ENCODE data around the gene TMEM139. TPM values are rescaled to one million over a fixed set of nuclear protein-coding genes. Genes with fewer than 3 reads are reported as not detected.

The TMEM139 gene
- total RNA-seq, 1 experiment from 2014 or later: 1.5 TPM

GRCh38 chr7:143290293-143290692, 5.5 kb downstream of the TMEM139 start:
- peak overlapping the region; percentile 98; the same call in 1 of the 2 replicates for H3K4me3 Mint-ChIP-seq
- no peak overlapping the region for H3K27ac Mint-ChIP-seq
- TF ChIP-seq OVOL2 (CRISPR knock-in tag; IDR thresholded peaks at IDR 0.05; ENCODE audit: borderline replicate concordance) (no peak), CREM (CRISPR knock-in tag; IDR thresholded peaks at IDR 0.05) (no peak), GABPB1 (CRISPR knock-in tag; IDR thresholded peaks at IDR 0.05) (no peak), TEAD1 (CRISPR knock-in tag; IDR thresholded peaks at IDR 0.05) (no peak), PREB (CRISPR knock-in tag; IDR thresholded peaks at IDR 0.05; ENCODE audit: borderline replicate concordance) (no peak), ATF2 (CRISPR knock-in tag; IDR thresholded peaks at IDR 0.05; ENCODE audit: borderline replicate concordance, low read depth) (no peak), AR (CRISPR knock-in tag; IDR thresholded peaks at IDR 0.05) (no peak), KAT7 (CRISPR knock-in tag; IDR thresholded peaks at IDR 0.05; ENCODE audit: borderline replicate concordance) (no peak), FOXP4 (CRISPR knock-in tag; IDR thresholded peaks at IDR 0.05) (no peak), SP1 (CRISPR knock-in tag; conservative IDR thresholded peaks at IDR 0.05) (no peak)
- H3K36me3 Mint-ChIP-seq: peaks cover 56% of the 10 kb centered on the region
- peaks cover 29% of the 10 kb centered on the region for H3K27me3 Mint-ChIP-seq (ENCODE audit: low read depth)
- ChIA-PET POLR2A (interaction anchor here (0.6 kb wide), 1 partner anchor 27 kb away, joined by 4 read pairs; the partner anchor contains the start of gene GSTK1), CTCF (interaction anchor here (0.6 kb wide), 1 partner anchor 576 kb away, joined by 6 read pairs; no protein-coding TSS in a partner anchor)
- H3K9me3 Mint-ChIP-seq: peaks cover 14% of the 10 kb centered on the region
- ATAC-seq (no peak), DNase-seq (ENCODE audit: low spot score) (no peak)
- peaks cover 22% of the 10 kb centered on the region for H3K4me1 Mint-ChIP-seq

- Mint-ChIP-seq H3K36me3 (peaks cover 65% of the 10 kb centered on the region), H3K9me3 (peaks cover under 1% of the 10 kb centered on the region; the same call in 1 of the 2 replicates), H3K27me3 (ENCODE audit: low read depth) (peaks cover 4% of the 10 kb centered on the region), H3K4me1 (peaks cover 16% of the 10 kb centered on the region), H3K4me3 (no peak overlapping the region), H3K27ac (no peak overlapping the region)
- ChIA-PET POLR2A (interaction anchor here (0.6 to 1.0 kb wide), 2 partner anchors 16 to 1154 kb away, joined by 3 to 5 read pairs; no protein-coding TSS in a partner anchor), CTCF (no interaction called here)
- ATAC-seq (no peak), DNase-seq (ENCODE audit: low spot score) (no peak)
- TF ChIP-seq ZNF317 (CRISPR knock-in tag; IDR thresholded peaks at IDR 0.05; ENCODE audit: borderline replicate concordance, low read depth) (no peak), IRF1 (CRISPR knock-in tag; IDR thresholded peaks at IDR 0.05) (no peak), AFF4 (CRISPR knock-in tag; IDR thresholded peaks at IDR 0.05; ENCODE audit: borderline replicate concordance) (no peak), HMGA2 (CRISPR knock-in tag; IDR thresholded peaks at IDR 0.05) (no peak), ZNF121 (CRISPR knock-in tag; IDR thresholded peaks at IDR 0.05) (no peak), NR3C1 (CRISPR knock-in tag; conservative IDR thresholded peaks at IDR 0.05; ENCODE audit: low read depth) (no peak), EMX1 (CRISPR knock-in tag; IDR thresholded peaks at IDR 0.05) (no peak), STAT6 (CRISPR knock-in tag; conservative IDR thresholded peaks at IDR 0.05; ENCODE audit: low read depth) (no peak), ATF2 (CRISPR knock-in tag; IDR thresholded peaks at IDR 0.05; ENCODE audit: borderline replicate concordance, low read depth) (no peak)
Observed at GRCh38 chr7:143292876-143293275, 8.1 kb downstream of the TMEM139 start.
